ENCODE data around the gene NCAPH2.

NCAPH2 gene

DNA sequence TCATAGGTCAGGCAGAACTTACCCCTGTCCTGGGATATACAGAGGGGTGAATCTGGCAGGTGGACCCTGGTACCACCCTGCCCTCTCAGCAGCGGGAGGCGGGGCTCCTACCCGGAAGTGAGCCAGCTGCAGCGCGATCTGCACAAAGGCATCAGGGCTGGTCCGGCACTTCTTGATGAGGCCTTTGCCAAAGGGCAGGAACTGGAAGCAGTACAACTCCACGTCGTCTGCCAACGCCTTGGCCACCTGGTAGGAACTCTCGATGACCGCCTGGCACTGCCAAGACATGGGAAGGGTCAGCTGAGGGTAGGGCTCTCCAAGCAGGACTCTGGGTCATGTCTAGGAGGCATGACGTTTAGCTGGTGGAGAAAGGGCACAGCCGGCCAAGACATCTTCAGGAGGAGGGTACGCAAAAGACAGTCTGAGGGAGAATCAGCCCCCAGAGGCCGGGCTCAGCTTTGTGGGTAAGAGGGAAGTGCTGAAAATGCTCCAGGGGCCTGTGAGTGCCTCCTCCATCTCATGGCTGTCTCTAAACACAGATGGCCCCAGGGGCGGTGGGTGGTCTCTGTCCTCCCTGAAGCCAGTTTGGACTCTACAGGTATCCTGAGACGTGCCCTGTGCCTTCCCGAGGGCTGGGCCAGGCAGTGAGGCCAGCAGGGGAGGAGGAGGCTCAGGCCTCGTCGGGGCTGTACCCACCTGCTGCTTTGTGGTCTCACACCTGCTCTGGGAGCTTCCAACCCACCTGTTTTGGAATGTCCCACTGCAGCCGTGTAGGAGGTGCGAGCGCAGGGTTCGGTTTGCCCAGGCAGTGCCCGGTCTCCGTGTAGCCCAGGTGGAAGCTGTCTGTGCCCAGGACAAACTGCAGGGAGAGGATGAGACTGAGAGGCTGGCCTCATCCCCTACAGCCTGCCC lies 63.5 kb downstream of the NCAPH2 start:
- H3K4me1 Mint-ChIP-seq = peaks cover 22% of the 10 kb centered on the region
- no peak overlapping the region for H3K4me3 Mint-ChIP-seq
- peaks cover 66% of the 10 kb centered on the region for H3K36me3 Mint-ChIP-seq
- no peaks in the 10 kb centered on the region for H3K9me3 Mint-ChIP-seq
- no peak for ATAC-seq
- H3K27ac Mint-ChIP-seq = no peak overlapping the region
- no peaks in the 10 kb centered on the region for H3K27me3 Mint-ChIP-seq

DNA sequence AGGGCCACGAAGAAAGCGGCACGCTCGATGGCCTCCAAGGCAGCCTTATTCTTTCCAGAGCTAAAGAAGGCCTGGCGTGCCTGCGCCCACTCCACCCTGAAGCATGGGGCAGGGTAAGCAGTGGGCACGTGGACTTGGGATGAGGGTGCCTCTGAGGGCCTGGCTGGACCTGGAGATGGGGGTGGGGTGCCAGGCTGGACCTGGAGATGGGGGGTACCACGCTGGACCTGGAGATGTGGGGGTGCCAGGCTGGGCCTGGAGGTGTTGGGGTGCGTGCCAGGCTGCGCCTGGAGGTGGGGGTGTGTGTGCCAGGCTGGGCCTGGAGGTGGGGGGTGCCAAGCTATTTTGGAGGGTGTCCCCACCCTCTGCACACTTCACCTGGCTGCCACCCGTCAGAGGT lies 64.9 kb downstream of the NCAPH2 start:
- ATAC-seq = no peak
- Mint-ChIP-seq H3K9me3 (no peaks in the 10 kb centered on the region), H3K4me3 (no peak overlapping the region), H3K36me3 (peaks cover 74% of the 10 kb centered on the region), H3K27me3 (no peaks in the 10 kb centered on the region), H3K27ac (no peak overlapping the region), H3K4me1 (peaks cover 22% of the 10 kb centered on the region)

DNA sequence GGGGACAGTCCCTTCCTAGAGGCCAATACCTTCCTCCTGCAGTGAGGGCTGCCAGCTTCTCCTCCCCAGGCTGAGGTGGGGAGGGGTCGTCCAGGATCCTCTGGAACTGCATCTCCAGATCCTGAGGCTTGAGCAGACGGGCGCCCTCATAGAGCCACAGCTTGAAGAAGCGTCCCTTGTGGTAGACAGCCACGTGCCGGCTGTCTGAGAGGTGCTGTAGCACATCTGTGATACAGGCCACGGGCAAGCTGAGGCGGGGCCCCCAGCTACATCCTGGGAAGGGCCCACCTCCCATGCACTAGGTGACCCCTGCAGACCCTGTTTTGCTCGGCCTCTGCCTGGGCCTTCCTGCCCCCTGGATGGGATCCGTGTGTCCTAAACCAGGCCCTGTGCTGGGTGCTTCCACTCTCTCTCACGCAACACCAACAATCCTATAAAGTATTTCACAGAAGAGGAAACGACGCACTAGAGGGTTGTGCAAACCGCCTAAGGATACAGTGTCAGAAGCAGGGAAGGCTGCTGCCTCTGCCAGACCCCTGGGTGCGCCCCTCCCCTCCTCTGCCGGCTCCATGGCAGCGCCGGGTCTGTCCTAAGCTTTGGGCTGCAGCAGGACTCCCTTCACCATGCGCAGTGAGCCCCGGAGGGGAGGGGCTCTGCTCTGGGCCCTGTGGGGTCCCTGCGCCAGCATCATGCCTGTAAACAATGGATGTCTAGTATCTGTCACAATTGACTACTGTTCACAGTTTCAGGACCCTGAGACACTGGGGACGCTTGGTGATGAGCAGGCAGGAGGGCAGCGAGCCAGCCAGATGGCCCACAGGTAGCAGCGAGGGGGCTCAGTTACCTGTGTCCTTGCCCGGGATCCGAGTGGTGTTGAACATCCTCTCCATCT lies 65.7 kb downstream of the NCAPH2 start:
- no peaks in the 10 kb centered on the region for H3K9me3 Mint-ChIP-seq
- H3K4me1 Mint-ChIP-seq = peaks cover 22% of the 10 kb centered on the region
- H3K27me3 Mint-ChIP-seq = no peaks in the 10 kb centered on the region
- peaks cover 71% of the 10 kb centered on the region for H3K36me3 Mint-ChIP-seq
- ATAC-seq = no peak
- H3K4me3 Mint-ChIP-seq = no peak overlapping the region
- H3K27ac Mint-ChIP-seq = no peak overlapping the region

DNA sequence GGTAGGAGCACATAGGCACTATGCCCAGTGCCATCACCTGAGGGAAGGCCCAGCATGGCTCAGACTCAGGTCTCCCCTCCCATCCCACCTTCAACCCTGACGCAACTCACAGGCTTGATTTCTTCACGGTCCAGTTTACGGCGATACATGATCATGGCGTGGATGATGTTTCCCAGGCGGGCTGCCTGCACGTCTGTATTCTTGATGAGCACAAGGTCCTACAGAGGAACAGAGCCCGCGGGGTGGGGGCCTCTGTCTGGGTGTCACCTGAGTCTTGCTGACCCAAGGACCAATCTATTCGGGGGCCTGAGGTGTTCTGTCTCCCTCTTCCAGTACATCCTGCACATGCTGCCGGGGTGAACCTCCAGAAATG lies 66.3 kb downstream of the NCAPH2 start:
- Mint-ChIP-seq H3K27ac (no peak overlapping the region), H3K36me3 (peaks cover 71% of the 10 kb centered on the region), H3K4me3 (no peak overlapping the region), H3K27me3 (no peaks in the 10 kb centered on the region), H3K4me1 (peaks cover 22% of the 10 kb centered on the region), H3K9me3 (no peaks in the 10 kb centered on the region)
- no peak for ATAC-seq

Data from stimulated activated memory B cell treated with anti-CD40 and anti-IgM and Interleukin-4, amounts not matched to agents 10 μg/mL and 1 μg/mL and 100 μg/mL, for 72 hours (primary cell).